Nucleus accumbens (tissue), 56 donors: ENCODE results near the gene ICA1L.
A peak's percentile ranks its signal among the peaks of the same experiment; 100 is the strongest.
"Not testable (repeated sequence)": the region's sequence is repeated elsewhere in the genome, so short reads cannot be mapped to it uniquely, and the experiment has no call there.

Experiments used
- DNase-seq, 56 donors: peaks; one replicate each; lab custom pipeline; 2025; lab: John Stamatoyannopoulos, UW

Gene ICA1L

DNA sequence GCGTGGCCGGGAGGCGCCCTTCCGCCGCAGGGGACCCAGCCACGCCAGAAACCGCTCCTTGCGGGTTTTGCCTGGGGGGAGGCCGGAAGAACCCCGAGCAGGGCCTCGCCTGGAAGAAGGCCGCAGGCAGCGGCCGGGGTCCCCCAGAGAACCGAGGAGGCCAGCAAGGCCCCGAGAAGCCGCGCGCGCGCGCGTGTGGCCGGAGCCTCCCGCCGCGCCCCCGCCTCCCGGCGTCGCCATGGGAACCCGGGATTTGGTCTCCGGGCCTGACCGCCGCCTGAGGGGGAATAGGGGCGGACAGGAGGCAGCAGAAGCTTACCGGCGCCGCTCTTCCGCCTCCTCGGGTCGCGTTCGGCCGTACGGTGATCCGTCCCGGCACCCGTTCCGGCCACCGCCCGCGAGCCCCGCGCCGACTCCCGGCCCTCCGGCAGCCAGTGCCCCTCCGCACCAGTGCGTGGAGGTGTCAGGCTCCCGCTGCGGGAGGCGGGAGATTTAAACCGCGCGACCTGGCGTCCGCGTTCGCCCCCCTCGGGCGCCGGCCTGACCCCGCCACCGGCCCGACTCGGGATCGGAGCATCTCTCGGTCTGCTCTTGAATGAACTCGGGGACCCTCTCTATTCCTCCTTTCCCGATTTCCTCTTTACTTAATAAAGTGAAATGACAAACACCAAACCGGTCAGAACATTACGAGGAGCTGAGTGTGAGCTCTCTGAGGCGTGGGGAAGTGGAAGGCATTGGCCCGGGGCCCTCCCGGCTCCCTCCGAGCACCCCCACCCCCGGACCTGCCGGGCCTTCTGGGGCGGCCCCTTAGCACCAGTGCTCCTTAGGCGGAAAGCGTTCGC lies at the start of gene ICA1L:
TSS of gene ICA1L (minus strand) at position 467 of the 842 bp plus-strand sequence. CDS start 42,757 bp downstream, outside the sequence.
- DNase-seq = peak in 51 of 56 donors; percentile 4 to 81 (median 57)

DNA sequence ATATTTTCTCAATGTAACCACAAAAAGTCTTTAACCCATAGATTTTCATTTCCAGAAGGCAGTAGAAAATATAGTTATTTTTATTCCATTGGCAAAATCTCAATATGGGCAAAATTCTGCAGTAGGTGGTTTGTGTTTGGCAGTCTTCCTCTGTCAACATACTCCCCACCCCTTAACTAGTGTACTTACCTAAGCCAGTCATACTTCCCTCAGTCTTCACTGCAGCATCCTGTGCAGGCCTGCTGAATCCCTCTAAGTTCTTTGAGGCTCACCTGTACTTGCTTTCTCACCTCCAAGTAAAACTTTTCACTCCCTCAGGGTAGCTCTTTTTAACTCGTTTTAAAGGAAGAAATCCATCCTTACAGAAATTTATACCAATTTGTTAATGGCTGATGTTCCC lies 47.3 kb upstream of the ICA1L start:
- no peak for DNase-seq

- peak in 1 of 56 donors; percentile 18 for DNase-seq
Measured at GRCh38 chr2:202912342-202913201, 41.0 kb upstream of the ICA1L start.

- DNase-seq = peak in 55 of 56 donors; percentile 49 to 97 (median 89)
Measured at GRCh38 chr2:202911512-202912341, 40.2 kb upstream of the ICA1L start, which contains the start of the genes CARF and WDR12. Gene CARF (plus strand): TSS chr2:202912275. CDS start chr2:202941903, 29,628 bp downstream. Gene WDR12 (minus strand): TSS chr2:202911673. CDS start chr2:202911476, 197 bp downstream.

- DNase-seq = peak in 1 of 56 donors; percentile 46
Measured at GRCh38 chr2:202911203-202911511, 39.6 kb upstream of the ICA1L start.

DNA sequence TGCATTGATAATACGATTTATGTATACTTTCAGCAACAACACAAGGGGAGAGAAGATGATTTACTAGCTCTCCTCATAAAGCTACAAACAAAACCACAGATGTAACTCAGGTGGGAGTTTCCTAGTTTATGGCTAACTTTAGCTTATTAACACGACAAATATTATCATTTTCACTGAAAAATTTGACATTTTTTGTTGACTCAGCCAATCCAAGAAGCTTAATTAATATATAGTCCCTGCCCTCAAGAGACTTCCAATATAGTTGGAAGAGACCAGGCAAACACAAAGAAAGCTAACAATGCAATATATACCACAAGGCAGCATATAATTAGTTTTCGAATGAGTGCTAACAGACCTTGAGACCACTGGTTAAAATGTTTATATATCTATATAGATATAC lies 39.1 kb upstream of the ICA1L start:
- no peak for DNase-seq

DNA sequence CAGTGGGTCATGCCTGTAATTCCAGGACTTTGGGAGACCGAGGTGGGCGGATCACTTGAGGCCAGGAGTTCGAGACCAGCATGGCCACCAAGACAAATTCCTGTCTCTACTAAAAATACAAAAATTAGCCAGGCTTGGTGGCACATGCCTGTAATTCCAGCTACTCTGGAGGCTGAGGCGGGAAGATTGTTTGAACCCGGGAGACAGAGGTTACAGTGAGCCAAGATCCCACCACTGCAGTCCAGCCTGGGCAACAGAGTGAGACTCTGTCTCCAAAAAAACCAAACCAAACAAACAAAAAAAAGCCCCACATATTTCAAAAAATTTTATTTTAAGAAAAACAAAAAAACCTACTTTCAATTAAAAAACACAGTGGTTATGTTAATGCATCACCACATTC lies 38.7 kb upstream of the ICA1L start:
- not testable (repeated sequence) for DNase-seq

GRCh38 chr2:202909394-202910192 lies 38.0 kb upstream of the ICA1L start:
- DNase-seq = no peak

GRCh38 chr2:202908186-202908585 lies 36.6 kb upstream of the ICA1L start:
- no peak for DNase-seq

DNA sequence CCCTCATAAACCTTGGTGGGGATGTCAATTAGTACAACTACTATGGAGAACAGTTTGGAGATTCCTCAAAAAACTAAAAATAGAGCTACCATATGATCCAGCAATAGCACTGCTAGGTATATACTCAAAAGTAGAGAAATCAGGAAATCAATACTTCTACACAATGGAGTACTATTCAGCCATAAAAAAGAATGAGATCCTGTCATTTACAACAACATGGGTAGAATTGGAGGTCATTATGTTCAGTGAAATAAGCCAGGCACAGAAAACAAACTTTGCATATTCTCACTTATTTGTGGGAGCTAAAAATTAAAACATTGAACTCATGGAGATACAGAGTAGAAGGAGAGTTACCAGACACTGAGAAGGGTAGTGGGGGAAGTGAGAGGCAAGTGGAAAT lies 33.9 kb upstream of the ICA1L start:
- DNase-seq = not testable (repeated sequence)

- no peak for DNase-seq
Measured at GRCh38 chr2:202885190-202885589, 13.6 kb upstream of the ICA1L start.

- no peak for DNase-seq
Measured at GRCh38 chr2:202883987-202884675, 12.6 kb upstream of the ICA1L start.

GRCh38 chr2:202881570-202881969 lies 10.0 kb upstream of the ICA1L start:
- DNase-seq = no peak

GRCh38 chr2:202877699-202878098 lies 6.1 kb upstream of the ICA1L start:
- no peak for DNase-seq

DNA sequence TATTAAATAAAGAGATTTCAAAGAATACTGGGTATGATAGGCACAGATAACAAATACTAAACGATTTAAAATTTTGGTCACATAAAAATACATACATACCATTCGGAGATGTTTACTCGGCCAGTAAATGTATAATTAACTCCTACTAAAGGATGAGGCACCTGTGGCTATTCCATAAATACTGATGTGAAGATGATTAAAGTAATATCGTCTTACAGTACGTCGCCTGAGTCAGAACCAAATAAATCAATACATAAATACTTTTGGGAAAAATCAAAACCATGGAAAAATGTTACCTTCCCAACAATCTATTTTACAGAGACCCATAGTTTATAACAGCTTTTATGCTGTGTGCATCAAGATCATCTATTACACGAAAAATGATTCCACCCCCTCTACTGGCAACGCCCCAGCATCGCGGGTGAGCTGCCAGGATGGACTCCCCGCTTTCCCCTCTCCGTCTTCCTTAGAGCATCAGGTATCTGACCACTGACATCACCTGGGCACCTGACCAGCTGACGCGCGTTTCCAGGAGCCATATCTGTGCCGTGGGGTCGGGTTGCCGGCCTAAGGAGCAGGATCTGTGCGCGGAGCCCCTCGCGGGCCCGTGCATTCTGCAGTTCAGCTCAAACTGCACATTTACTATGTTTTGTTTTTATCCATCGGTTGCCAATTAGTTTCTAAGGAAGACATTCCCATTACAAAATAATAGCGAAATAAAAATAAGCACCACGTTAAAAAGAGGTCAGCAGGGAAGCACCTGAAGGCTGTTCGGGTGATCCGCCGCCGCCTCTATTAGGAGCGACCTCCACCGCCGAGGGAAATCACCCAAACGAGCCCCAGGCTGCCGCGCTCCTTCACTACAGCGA lies 901 bp downstream of the ICA1L start:
- DNase-seq = peak in 52 of 56 donors; percentile 1 to 70 (median 32)

- DNase-seq = no peak
Measured at GRCh38 chr2:202861987-202862386, 9.6 kb downstream of the ICA1L start.

DNA sequence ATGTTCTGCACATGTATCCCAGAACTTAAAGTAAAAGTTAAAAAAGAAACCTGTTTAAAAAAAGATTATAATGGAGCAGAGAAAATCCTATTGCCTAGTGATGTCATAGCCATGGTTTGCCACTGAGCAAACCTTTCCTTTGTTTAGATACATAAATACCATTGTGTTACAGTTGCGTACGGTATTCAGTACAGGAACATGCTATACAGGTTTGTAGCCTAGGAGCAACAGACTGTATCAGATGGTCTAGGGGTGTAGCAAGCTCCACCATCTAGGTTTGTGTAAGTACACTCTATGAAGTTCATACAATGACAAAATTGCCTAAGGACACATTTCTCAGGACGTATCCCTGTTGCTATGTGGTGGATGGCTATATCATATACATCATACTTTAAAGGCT lies 13.0 kb downstream of the ICA1L start:
- DNase-seq = no peak

DNA sequence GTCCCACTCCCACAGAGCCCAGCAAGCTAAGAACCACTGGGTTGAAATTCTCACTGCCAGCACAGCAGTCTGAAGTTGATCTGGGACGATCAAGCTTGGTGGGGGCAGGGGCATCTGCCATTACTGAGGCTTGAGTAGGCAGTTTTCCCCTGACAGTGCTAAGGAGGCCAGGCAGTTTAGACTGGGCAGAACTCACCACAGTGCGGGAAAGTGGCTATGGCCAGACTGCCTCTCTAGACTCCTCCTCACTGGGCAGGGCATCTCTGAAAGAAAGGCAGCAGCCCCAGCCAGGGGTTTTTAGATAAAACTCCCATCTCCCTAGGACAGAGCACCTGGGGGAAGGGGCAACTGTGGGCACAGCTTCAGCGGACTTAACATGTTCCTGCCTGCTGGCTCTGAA lies 22.2 kb downstream of the ICA1L start:
- DNase-seq = not testable (repeated sequence)
